Mammary microvascular endothelial cell (primary cell): Measurements from ENCODE around the gene HGD. TPM values are rescaled to one million over a fixed set of nuclear protein-coding genes. Genes with fewer than 3 reads are reported as not detected.

ENCODE experiments used
- total RNA-seq: library from RNA; depleted of rRNA; stranded (reverse); fragments of >200 nt; gene quantifications from 2 replicates; pipeline ENCODE4 v1.2.3, GENCODE V29; 2015

HGD gene, protein sequence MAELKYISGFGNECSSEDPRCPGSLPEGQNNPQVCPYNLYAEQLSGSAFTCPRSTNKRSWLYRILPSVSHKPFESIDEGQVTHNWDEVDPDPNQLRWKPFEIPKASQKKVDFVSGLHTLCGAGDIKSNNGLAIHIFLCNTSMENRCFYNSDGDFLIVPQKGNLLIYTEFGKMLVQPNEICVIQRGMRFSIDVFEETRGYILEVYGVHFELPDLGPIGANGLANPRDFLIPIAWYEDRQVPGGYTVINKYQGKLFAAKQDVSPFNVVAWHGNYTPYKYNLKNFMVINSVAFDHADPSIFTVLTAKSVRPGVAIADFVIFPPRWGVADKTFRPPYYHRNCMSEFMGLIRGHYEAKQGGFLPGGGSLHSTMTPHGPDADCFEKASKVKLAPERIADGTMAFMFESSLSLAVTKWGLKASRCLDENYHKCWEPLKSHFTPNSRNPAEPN
- total RNA-seq, result 0.13 and 0.20 TPM in 2 replicates

DNA sequence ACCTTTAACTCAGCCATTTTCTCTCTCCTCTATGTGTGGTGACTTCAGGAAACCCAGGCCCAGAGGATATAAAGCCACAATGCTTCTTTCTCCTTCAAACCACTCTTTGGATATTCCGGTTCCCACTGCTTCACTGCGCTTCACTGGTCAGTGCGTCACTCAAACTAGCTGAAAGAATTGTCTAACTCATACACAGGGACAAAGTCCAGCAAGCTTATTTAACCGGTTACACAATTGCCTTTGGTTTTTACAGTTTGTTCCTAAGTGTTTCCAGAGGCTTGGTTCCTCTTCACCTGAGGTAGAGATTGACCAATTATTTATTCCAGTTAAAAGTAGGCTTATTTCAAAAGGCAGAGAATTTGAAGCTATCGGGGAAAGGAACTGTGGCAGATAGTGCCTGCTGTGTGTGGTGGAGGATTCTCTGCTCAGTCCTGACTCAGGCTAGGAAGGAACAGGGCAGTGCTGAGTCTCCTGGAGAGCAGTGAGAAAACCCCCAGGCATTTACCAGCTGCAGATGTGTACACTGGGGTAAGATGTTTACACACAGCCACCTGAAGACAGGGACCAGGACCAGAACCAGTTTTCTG, at the start of gene HGD:
TSS of gene HGD (minus strand) at position 145 of the 587 bp plus-strand sequence. CDS start at position 17, 128 bp downstream.

DNA sequence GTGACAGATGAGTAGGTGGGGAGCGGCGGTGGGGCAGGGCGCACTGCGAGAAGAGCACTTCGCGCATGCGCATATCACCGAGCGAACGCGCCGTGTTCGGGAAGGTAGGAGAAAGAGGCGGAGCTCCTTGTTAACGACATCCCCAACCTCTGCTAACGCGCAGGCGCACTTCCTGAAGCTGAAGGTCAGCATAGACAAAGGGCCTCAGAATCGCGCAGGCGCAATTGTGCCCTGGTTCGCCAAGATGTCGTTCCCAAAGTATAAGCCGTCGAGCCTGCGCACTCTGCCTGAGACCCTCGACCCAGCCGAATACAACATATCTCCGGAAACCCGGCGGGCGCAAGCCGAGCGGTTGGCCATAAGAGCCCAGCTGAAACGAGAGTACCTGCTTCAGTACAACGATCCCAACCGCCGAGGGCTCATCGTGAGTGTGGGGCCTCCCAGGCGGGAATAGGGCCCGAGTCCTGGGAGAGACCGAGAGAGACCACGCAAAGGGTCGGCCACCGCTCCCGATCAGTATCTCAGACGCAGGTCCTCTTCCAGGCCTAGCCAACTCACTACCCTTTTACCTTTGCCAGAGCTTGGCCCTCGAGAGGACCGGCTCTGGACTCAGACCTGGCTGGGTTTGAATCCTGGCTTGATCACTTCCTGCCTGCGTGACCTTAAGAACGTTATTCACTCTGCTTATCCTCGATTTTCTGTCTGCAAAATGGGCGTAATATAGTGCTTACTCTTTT, 85.8 kb downstream of the HGD start, which contains the start of gene NDUFB4:
TSS of gene NDUFB4 (plus strand) at position 221 of the 737 bp plus-strand sequence. CDS start at position 245, 24 bp downstream.

Other genes with a start within 250 kb of the HGD start
- gene FSTL1, start 231.2 kb downstream of the HGD start, total RNA-seq, result 244 and 258 TPM in 2 replicates
- 118 and 161 TPM in 2 replicates for gene NDUFB4, start 85.9 kb downstream of the HGD start, total RNA-seq
- gene RABL3, start 60.3 kb upstream of the HGD start, total RNA-seq, result 13.7 and 19.2 TPM in 2 replicates
- gene GTF2E1, start 60.5 kb upstream of the HGD start, total RNA-seq, result 12.2 and 24.5 TPM in 2 replicates
- not detected in 2 replicates for gene STXBP5L, start 226.0 kb upstream of the HGD start, total RNA-seq